Liver (tissue), 9 donors: ENCODE data around the gene CYB5A. TPM values are rescaled to one million over a fixed set of nuclear protein-coding genes. Genes with fewer than 3 reads are reported as not detected.

ENCODE experiments used
- DNase-seq: peaks from one replicate; pipeline ENCODE4 v3.0.0-alpha.2; 2017; ENCODE audit warnings: low spot score
- H3K27ac ChIP-seq, 2 donors: one replicate each; pipeline ENCODE4 v1.7.0; 2013; ENCODE audit warnings: inconsistent platforms in 2 of 2, low read length in 2 of 2, control low read depth in 1 of 2, low read depth in 1 of 2, mild to moderate bottlenecking in 1 of 2
- H3K27me3 ChIP-seq, 4 donors: one replicate each; pipeline versions ENCODE4 v1.6.1 to v1.7.0; 2013; ENCODE audit warnings: low read length in 3 of 4, inconsistent platforms in 1 of 4, mild to moderate bottlenecking in 1 of 4, moderate library complexity in 1 of 4; ENCODE audit not compliant: control insufficient read depth in 4 of 4, insufficient read depth in 4 of 4
- H3K36me3 ChIP-seq, 4 donors: one replicate each; pipeline versions ENCODE4 v1.6.1 to v1.7.0; 2013; ENCODE audit warnings: low read length in 3 of 4, mild to moderate bottlenecking in 3 of 4, low read depth in 1 of 4, moderate library complexity in 1 of 4; ENCODE audit not compliant: control insufficient read depth in 4 of 4, insufficient read depth in 3 of 4
- H3K4me1 ChIP-seq, 4 donors: one replicate each; pipeline versions ENCODE4 v1.6.1 to v1.7.0; 2013; ENCODE audit warnings: low read length in 3 of 4, mild to moderate bottlenecking in 3 of 4, moderate library complexity in 1 of 4; ENCODE audit not compliant: control insufficient read depth in 4 of 4, insufficient read depth in 4 of 4
- H3K4me3 ChIP-seq, 3 donors: one replicate each; pipeline versions ENCODE4 v1.6.1 to v1.7.0; 2013; ENCODE audit warnings: low read length in 3 of 3, control low read depth in 1 of 3, low read depth in 1 of 3, mild to moderate bottlenecking in 1 of 3
- H3K9ac ChIP-seq, 2 donors: one replicate each; pipeline ENCODE4 v1.7.0; 2013; ENCODE audit warnings: low read length in 2 of 2, mild to moderate bottlenecking in 2 of 2, moderate library complexity in 2 of 2, control low read depth in 1 of 2, low read depth in 1 of 2
- H3K9me3 ChIP-seq, 4 donors: one replicate each; pipeline versions ENCODE4 v1.6.1 to v1.7.0; 2013; ENCODE audit warnings: low read length in 3 of 4; ENCODE audit not compliant: control insufficient read depth in 4 of 4
- ATF3 ChIP-seq: IDR thresholded peaks from 2 replicates; pipeline ENCODE4 v1.6.1; 2016; ENCODE audit warnings: antibody characterized with exemption
- CTCF ChIP-seq: fragments of 150-350 bp; IDR thresholded peaks from 2 replicates; pipeline ENCODE4 v1.5.1; 2017; ENCODE audit warnings: improper control_type of control experiment, low read depth, low read length; ENCODE audit not compliant: missing input control
- EGR1 ChIP-seq, 2 donors: IDR thresholded peaks; 2 replicates each; pipeline ENCODE4 v1.6.1; 2016 to 2018; ENCODE audit warnings: antibody characterized with exemption in 2 of 2, low read depth in 2 of 2
- FOXA1 ChIP-seq: IDR thresholded peaks from 2 replicates; pipeline ENCODE4 v1.6.1; 2016; ENCODE audit warnings: antibody characterized with exemption
- FOXA2 ChIP-seq: IDR thresholded peaks from 2 replicates; pipeline ENCODE4 v1.6.1; 2016; ENCODE audit warnings: antibody characterized with exemption
- HNF4A ChIP-seq, 2 donors: conservative IDR thresholded peaks; 2 replicates each; pipeline ENCODE4 v1.6.1; 2016; ENCODE audit warnings: antibody characterized with exemption in 2 of 2, mild to moderate bottlenecking in 2 of 2
- HNF4G ChIP-seq: IDR thresholded peaks from 2 replicates; pipeline ENCODE4 v1.6.1; 2016; ENCODE audit warnings: antibody characterized with exemption
- JUND ChIP-seq, 2 donors: IDR thresholded peaks; 2 replicates each; pipeline ENCODE4 v1.6.1; 2016; ENCODE audit warnings: antibody characterized with exemption in 2 of 2
- MAX ChIP-seq: IDR thresholded peaks from 2 replicates; pipeline ENCODE4 v1.6.1; 2016; ENCODE audit warnings: antibody characterized with exemption
- NR2F2 ChIP-seq: IDR thresholded peaks from 2 replicates; pipeline ENCODE4 v1.6.1; 2016; ENCODE audit warnings: antibody characterized with exemption
- RAD21 ChIP-seq, 2 donors: IDR thresholded peaks; 2 replicates each; pipeline ENCODE4 v1.6.1; 2016; ENCODE audit warnings: antibody characterized with exemption in 2 of 2, mild to moderate bottlenecking in 2 of 2
- SP1 ChIP-seq: IDR thresholded peaks from 2 replicates; pipeline ENCODE4 v1.6.1; 2018; ENCODE audit warnings: antibody characterized with exemption, mild to moderate bottlenecking
- TAF1 ChIP-seq: conservative IDR thresholded peaks from 2 replicates; pipeline ENCODE4 v1.6.1; 2016; ENCODE audit warnings: antibody characterized with exemption, mild to moderate bottlenecking
- YY1 ChIP-seq: IDR thresholded peaks from 2 replicates; pipeline ENCODE4 v1.6.1; 2016; ENCODE audit warnings: antibody characterized with exemption, mild to moderate bottlenecking
- WGBS: extraction: QIAGEN DNeasy Blood & Tissue Kit; methylation state at CpG from one replicate; pipeline ENCODE4 v1.1.7; 2013; 5-methylcytosine and 5-hydroxymethylcytosine counted together
- polyA plus RNA-seq, 2 donors: library from polyadenylated mRNA; stranded (reverse) in 1 of 2; unstranded in 1 of 2; fragments of 200-250 nt in 1 of 2; fragments of >200 nt in 1 of 2; fragmentation: Nextera tagmentation in 1 of 2; extraction: Ambion mirVana in 1 of 2; gene quantifications; one replicate each; pipeline versions ENCODE4 v1.2.1 to v1.2.3, GENCODE V29; 2013 to 2015
- total RNA-seq, 2 donors: library from RNA; depleted of rRNA; stranded (reverse); fragments of >200 nt; gene quantifications; one replicate each; pipeline ENCODE4 v1.2.3, GENCODE V29; 2014
- TF ChIP-seq, protein P1 (sequence below): IDR thresholded peaks from 2 replicates; pipeline ENCODE4 v1.6.1; 2016; ENCODE audit warnings: antibody characterized with exemption, mild to moderate bottlenecking
- TF ChIP-seq, protein P2 (sequence below): IDR thresholded peaks from 2 replicates; pipeline ENCODE4 v1.6.1; 2016; ENCODE audit warnings: antibody characterized with exemption
- donor health status: healthy.
- donor health status: healthy.
- donor health status: healthy.
- donor health status: healthy.
- donor health status: healthy.

The CYB5A gene
- total and polyA plus RNA-seq, 4 donors, result 277 to 2,022 (median 1,122) TPM

GRCh38 chr18:74215863-74216262 lies 75.9 kb downstream of the CYB5A start:
- H3K9ac ChIP-seq, result no peak overlapping the region
- no peak overlapping the region for H3K4me3 ChIP-seq
- H3K27ac ChIP-seq, result peak overlapping the region; percentile 81 to 88
- WGBS, result 0% methylated on average over 1 of the region's 1 CpG
- H3K4me1 ChIP-seq, result peaks cover 0 to 27% (median 21%) of the 10 kb centered on the region in 4 donors
- no peak for DNase-seq
- TF ChIP-seq FOXA2, result no peak
- TF ChIP-seq NR2F2, result no peak
- TF ChIP-seq RAD21 (IDR thresholded peaks at IDR 0.05), result no peak
- no peak for TF ChIP-seq SP1
- TF ChIP-seq ATF3, result no peak
- TF ChIP-seq EGR1 (IDR thresholded peaks at IDR 0.05; ENCODE audit: low read depth in 2 of 2), result no peak
- no peak for TF ChIP-seq HNF4A (conservative IDR thresholded peaks at IDR 0.05)
- H3K9me3 ChIP-seq, result no peaks in the 10 kb centered on the region
- no peaks in the 10 kb centered on the region for H3K27me3 ChIP-seq
- no peaks in the 10 kb centered on the region for H3K36me3 ChIP-seq

DNA sequence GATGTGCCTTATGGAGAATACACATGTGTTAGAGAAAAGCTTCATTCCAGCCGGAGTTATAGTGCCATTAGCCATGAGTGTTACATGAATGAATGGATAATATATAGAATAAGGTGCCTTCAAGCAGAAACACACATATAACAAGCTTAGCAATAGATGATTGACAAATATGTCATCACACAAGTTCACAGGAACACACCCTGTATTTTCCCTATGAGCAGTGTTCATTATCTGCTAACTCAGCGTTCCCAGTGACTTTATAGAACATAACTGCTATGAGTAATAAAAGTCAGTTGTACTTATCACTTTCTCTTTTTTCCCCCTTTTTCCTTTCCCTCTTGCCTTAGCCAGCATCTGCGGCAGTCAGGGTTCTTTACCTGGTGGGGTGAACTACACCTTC lies 78.3 kb downstream of the CYB5A start:
- H3K4me1 ChIP-seq, result peaks cover 0 to 27% (median 21%) of the 10 kb centered on the region in 4 donors
- H3K9me3 ChIP-seq, result no peaks in the 10 kb centered on the region
- no peak overlapping the region for H3K9ac ChIP-seq
- H3K36me3 ChIP-seq, result no peaks in the 10 kb centered on the region
- H3K4me3 ChIP-seq, result no peak overlapping the region
- DNase-seq, result no peak
- H3K27me3 ChIP-seq, result no peaks in the 10 kb centered on the region
- no peak for TF ChIP-seq TAF1
- TF ChIP-seq HNF4A (conservative IDR thresholded peaks at IDR 0.05), result no peak
- TF ChIP-seq NR2F2, result no peak
- no peak for TF ChIP-seq ATF3
- no peak for TF ChIP-seq JUND (IDR thresholded peaks at IDR 0.05)
- TF ChIP-seq, protein P1, sequence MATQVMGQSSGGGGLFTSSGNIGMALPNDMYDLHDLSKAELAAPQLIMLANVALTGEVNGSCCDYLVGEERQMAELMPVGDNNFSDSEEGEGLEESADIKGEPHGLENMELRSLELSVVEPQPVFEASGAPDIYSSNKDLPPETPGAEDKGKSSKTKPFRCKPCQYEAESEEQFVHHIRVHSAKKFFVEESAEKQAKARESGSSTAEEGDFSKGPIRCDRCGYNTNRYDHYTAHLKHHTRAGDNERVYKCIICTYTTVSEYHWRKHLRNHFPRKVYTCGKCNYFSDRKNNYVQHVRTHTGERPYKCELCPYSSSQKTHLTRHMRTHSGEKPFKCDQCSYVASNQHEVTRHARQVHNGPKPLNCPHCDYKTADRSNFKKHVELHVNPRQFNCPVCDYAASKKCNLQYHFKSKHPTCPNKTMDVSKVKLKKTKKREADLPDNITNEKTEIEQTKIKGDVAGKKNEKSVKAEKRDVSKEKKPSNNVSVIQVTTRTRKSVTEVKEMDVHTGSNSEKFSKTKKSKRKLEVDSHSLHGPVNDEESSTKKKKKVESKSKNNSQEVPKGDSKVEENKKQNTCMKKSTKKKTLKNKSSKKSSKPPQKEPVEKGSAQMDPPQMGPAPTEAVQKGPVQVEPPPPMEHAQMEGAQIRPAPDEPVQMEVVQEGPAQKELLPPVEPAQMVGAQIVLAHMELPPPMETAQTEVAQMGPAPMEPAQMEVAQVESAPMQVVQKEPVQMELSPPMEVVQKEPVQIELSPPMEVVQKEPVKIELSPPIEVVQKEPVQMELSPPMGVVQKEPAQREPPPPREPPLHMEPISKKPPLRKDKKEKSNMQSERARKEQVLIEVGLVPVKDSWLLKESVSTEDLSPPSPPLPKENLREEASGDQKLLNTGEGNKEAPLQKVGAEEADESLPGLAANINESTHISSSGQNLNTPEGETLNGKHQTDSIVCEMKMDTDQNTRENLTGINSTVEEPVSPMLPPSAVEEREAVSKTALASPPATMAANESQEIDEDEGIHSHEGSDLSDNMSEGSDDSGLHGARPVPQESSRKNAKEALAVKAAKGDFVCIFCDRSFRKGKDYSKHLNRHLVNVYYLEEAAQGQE, result no peak
- TF ChIP-seq, protein P2, sequence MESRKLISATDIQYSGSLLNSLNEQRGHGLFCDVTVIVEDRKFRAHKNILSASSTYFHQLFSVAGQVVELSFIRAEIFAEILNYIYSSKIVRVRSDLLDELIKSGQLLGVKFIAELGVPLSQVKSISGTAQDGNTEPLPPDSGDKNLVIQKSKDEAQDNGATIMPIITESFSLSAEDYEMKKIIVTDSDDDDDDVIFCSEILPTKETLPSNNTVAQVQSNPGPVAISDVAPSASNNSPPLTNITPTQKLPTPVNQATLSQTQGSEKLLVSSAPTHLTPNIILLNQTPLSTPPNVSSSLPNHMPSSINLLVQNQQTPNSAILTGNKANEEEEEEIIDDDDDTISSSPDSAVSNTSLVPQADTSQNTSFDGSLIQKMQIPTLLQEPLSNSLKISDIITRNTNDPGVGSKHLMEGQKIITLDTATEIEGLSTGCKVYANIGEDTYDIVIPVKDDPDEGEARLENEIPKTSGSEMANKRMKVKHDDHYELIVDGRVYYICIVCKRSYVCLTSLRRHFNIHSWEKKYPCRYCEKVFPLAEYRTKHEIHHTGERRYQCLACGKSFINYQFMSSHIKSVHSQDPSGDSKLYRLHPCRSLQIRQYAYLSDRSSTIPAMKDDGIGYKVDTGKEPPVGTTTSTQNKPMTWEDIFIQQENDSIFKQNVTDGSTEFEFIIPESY, result no peak
- TF ChIP-seq EGR1 (IDR thresholded peaks at IDR 0.05; ENCODE audit: low read depth in 2 of 2), result no peak
- no peak for TF ChIP-seq YY1
- no peak for TF ChIP-seq HNF4G
- no peak for TF ChIP-seq RAD21 (IDR thresholded peaks at IDR 0.05)
- no peak for TF ChIP-seq FOXA2
- no peak for TF ChIP-seq FOXA1
- TF ChIP-seq MAX, result no peak
- TF ChIP-seq CTCF, result no peak
- TF ChIP-seq SP1, result no peak
- 88% methylated on average over 3 of the region's 3 CpGs for WGBS
- H3K27ac ChIP-seq, result no peak overlapping the region
